Right ventricle myocardium superior (tissue), 1 donor: ENCODE data around the gene NRTN. TPM values are rescaled to one million over a fixed set of nuclear protein-coding genes. Genes with fewer than 3 reads are reported as not detected.
"Not testable (repeated sequence)": the region's sequence is repeated elsewhere in the genome, so short reads cannot be mapped to it uniquely, and the experiment has no call there.

ENCODE experiments used
- ATAC-seq: fragments of 200-7000 bp; cut with Tn5 transposase; one replicate; pipeline ENCODE4 v1.9.1; 2020; ENCODE audit warnings: mild to moderate bottlenecking; ENCODE audit not compliant: poor library complexity
- DNase-seq: peaks from one replicate; pipeline ENCODE4 v3.0.0-alpha.2; 2020
- intact Hi-C: fragments of 100-400 bp; cut with DNase I; formaldehyde crosslinking; loops from one replicate; pipeline ENCODE4 v1.11.2; 2022
- total RNA-seq: library from RNA; stranded (reverse); fragmentation: NEBNext Ultra II Directional; extraction: Animal tissue kit (Norgen Biotek cat#: 25700); gene quantifications from one replicate; pipeline ENCODE4 v1.2.1, GENCODE V29; 2021
- donor health status: DM: no; HTN: yes; CAD: no; lungs with severe emphysema.

The NRTN gene
- total RNA-seq, 1 donor from 2014 or later: 20.6 TPM

DNA sequence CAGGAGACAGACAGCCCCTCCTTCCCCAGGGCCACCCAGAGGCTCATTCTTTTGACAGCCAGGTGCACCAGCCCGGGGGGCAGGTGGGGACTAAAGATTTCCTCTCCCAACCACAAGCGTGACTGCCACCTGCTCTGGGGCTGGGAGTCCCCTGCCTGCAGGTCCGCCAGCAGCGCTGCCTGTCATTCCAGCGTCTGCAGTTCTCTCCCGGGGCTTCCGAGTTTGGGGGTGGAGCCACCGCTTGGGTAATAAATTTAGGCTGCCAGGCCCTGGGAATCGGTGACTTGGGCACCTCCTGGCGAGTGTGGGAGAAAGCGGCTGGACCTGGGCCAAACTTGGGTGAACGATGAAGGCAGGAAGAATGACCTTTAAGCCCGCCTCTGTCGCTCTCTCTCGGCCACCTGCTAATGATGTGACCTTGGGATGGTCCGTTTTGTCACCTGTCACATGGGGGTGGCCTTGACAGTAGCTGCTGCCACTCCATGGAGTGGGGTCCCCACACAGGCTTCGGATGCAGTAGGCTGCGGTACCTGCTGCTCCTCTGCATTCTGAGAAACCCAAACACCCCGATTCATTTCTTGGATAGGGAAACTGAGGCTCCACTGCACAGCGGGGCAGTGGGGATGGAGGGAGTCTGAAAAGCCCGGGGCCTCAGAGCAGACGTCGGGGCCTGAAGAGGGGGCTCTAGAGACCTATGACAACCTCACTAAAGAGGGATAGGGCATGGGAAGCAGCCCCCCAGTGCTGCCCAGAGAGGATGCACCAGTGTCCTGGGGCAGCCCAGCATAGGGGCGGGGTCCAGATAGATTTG, 21.9 kb downstream of the NRTN start:
- DNase-seq (peak; percentile 75), ATAC-seq (peak; percentile 43)

DNA sequence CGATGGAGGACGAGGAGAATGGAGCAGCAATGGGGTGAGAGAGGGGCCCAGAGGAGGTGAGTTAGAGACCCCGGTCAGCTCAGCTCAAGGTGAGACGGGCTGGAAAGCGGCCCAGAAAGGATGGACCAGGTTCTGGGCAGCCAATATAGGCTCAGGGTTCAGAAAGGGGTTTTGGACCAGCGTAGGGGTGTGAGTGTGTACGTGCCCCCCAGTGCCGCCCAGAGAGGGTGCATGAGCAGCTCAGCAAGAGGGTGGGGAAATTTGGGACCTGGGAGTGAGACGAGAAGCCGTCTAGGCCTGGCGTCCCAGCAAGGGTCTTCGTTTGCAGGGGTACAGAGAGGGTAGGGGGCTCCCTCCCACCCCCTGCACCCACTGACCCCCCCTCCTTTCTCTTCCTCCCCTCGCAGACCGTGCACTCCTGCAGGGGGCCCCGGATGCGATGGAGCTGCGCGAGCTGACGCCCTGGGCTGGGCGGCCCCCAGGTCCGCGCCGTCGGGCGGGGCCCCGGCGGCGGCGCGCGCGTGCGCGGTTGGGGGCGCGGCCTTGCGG, 22.5 kb downstream of the NRTN start:
- intact Hi-C loops: no loop called here
- no peak for DNase-seq
- no peak for ATAC-seq

More for the DNA sequence above, 21.9 kb downstream of the NRTN start:
- intact Hi-C loops: no loop called here

DNA sequence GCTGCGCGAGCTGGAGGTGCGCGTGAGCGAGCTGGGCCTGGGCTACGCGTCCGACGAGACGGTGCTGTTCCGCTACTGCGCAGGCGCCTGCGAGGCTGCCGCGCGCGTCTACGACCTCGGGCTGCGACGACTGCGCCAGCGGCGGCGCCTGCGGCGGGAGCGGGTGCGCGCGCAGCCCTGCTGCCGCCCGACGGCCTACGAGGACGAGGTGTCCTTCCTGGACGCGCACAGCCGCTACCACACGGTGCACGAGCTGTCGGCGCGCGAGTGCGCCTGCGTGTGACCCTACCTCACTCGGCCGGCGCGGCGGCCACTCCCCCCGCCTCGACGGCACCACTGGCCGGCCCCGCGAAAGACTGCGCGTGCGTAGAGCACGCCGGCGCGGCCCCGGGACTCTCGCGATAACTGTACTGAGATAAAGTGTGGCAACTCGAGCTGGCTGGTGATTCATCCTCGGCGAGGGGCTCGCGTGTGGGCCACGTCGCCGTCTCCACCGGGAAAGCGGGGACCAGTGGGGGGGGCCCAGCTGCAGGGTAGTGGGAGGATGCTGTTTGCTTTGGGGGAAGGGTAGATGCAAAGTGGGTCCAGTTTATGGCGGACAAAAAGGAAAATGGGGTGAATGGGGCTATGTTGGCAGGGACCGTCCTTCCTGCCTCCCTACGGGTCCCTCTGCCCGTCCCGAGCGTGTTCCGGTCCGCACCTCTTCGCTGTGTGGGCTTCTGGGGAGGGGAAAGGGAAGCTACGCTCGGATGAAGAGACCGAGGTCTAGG, 23.2 kb downstream of the NRTN start:
- peak; percentile 92 for DNase-seq
- intact Hi-C loops: no loop called here
- peak; percentile 75 for ATAC-seq

DNA sequence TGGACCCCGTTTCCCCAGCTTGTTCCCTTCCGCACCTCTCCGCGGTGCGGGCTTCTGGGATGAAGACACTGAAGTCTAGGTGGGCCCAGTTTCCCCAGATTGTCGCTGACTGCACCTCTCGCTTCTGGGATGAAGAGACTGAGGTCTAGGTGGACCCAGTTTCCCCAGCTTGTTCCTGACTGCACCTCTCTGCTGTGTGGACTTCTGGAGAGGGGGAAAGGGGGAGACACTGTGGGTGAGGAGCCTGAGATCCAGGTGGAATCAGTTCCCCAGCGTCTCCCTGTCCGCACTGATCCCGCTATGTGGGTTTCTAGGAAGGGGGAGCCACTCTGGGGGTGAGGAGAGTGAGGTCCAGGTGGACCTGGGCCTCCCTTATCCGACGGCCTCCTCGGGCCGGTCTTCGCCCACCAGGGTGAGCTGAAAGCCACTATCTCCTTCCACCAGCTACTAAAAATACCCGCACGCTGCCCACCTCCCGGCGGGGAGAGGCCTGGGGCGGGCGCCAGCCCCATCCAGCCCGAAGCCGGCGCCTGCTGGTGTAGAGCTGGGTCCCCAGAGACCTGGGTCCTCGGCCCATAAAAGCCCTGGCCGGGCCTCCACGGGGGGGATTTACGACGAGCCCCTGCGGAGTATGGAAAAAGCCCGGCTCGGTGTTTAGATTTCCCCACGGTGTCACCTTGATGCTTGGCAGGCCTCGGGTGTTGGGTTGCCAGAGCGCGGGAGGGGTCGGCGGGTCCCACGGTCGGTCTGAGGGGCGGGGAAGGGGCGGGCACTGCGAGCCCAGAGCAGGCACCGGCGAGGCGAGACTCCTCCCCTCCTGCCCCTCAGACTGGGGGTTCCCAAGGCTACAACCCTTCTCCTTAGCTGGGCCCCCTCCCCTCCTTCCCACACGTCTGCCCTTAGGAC, 24.0 kb downstream of the NRTN start:
- intact Hi-C loops: no loop called here
- peak; percentile 56 for DNase-seq
- peak; percentile 57 for ATAC-seq

DNA sequence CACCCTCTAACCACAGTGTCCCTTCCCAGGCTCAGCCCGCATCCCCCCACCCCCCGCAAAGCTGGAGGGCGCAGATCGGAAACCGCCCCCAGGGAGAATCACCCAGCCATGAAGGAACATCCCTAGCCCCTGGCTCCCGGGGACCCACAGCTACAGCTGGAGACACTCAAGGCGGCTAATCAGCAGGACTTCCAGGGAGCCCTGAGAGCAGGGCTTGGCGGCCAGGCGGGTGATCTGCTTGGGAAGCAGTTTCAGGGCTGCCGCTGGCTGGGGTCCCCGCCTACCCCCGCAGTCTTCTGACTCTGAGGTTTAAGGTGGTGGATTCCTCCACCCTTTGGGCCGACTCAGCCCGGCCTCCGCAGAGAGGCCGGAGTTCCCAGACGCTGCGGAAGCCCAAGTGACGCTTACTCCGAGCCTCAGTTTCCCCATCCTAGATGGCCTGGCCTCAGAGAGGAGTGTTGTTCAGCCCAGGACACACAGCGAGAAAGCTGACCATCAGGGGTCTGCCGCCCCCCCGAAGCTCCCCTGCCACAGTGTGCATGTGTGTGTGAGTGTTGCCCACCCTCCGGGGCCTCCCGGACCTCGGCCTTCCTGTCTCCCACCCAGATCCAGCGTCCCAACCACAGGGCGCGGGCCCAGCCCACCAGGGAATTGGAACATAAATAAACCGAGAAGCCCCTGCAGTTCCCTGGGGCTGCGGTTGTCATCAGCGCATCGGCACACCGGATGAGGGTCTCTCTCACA, 24.9 kb downstream of the NRTN start:
- DNase-seq: no peak
- intact Hi-C loops: no loop called here

DNA sequence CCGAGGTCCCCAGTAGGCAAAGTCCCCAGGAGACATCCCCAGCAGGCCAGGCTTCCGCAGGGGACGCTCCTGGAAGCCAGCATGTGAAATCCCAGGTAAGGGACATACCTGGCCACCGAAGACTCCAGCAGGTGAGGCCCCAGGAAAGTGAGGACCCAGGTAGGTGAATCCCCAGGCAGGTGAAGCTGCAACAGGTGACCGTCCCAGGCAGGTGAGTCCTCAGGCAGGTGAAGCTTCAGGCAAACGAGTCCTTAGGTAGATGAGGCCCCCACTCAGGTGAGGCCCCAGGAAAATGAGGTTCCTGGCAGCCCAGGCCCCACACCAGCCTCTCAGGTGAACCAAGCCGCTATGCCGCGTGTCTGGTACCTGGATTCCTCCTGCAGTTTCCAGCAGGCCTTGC, 26.3 kb downstream of the NRTN start:
- intact Hi-C loops: no loop called here
- no peak for DNase-seq
- no peak for ATAC-seq

More for the DNA sequence above, 24.9 kb downstream of the NRTN start:
- ATAC-seq: no peak

DNA sequence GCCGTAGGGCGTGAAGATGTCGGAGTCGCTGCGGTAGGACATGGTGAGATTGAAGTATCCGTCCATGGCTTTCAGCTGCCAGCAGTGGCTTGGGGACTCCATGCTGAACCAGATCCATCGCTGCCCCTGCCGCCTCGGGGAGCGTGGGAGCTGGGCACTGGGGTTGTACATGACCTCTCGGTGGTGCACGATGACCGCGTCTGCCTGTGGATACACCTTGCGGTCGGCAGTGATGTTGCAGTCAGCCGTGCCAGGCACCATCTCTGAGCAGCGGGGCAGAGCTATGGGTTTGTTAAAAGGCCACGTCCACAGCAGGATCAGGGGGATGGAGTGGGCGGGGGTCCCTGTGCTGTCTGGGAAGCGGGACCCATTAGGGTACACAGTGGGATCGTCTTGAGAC, 27.2 kb downstream of the NRTN start:
- intact Hi-C loops: no loop called here
- ATAC-seq (no peak), DNase-seq (no peak)

DNA sequence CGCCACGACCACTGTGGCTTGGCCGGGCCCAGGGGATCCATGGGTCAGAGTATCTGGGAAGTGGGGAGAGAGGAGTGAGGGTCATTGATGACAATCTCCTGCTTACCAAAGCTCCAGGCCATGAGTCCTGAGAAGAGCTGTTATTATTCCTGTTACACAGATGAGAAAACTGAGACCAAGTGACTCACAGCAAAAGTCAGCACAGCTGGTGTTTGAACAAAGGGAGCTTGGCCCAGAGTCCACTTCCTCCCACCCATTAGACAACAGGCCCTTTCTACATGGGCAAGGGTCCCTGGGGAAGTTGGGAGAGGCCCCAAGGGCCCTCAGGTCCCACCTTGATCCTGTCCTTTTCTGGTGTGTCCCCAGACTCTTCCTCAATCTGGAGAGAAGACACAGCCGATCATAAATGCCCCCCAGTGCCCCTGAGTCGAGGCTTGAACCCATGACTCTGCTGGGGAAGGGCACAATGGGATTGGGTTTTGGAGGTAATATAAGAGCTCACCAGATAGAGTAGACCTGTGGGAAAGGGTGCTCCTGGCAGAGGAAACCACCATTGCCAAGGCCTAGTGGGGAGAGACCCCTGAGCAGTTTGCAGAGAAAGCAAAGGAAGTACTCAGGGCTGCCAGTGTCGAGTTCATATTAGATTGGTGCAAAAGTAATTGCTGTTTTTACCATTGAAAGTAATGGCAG, 27.8 kb downstream of the NRTN start:
- intact Hi-C loops: no loop called here
- no peak for ATAC-seq
- no peak for DNase-seq

DNA sequence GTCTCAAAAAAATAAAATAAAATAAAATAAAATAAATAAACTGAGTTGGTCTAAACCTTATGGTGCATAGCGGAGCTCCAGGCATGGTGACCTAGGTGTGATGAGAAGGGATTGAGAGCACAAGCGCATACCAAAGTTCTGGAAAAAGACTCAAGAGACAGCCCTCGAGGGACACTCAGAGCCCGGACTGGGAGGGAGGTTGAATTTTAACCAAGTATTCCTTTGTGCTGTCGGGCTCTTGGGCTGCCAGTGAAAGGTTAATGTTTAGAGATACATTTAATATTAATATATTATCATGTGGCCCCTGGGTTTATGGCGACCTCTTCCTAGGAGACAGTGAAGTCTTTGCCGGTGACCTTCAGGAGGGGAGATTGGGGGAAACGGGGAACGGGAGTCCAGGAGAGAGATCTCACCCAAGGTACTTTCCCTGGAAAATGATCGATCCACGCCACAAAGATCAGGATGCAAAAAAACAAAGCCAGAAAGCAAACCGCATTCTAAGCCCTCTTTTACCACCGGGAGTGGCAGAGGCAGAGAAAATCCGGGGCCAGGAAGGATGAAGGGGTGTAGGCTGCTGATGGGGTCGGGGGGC, 33.0 kb downstream of the NRTN start:
- intact Hi-C loops: no loop called here
- DNase-seq (no peak), ATAC-seq (no peak)

DNA sequence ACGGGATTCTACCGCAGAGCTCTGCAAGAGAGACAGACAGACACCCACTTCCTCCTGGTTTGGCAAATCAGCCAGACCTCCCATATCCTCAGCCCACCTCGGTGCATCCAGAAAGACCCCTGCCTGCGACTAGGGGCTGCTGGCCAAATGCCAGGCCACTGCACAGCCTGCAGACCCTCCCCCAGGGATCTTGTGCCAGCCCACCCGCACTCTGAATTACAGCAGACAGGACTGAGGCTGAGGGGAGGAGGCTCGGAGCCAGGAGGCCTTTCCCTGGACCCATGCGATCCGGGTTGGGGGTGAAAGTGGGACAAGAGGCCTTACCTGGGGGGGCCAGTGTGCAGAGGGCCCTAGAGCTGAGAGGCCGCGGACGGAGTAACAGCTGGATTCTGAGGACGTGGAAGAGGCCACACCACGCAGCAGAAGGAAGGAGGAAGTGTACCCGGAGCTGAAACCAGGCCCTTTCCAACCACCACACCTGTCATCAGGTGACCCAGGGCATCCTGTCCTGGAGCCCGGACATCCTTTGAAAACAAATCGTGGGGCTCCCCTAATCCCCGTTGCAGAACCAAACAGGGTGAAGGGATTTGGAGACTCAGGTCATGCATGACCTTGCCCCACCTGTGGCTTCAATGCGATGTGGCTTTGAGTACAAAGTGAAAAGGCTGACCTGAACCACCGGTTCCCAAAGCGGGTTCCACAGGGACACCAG, 33.6 kb downstream of the NRTN start:
- no peak for ATAC-seq
- intact Hi-C loops: no loop called here
- no peak for DNase-seq

DNA sequence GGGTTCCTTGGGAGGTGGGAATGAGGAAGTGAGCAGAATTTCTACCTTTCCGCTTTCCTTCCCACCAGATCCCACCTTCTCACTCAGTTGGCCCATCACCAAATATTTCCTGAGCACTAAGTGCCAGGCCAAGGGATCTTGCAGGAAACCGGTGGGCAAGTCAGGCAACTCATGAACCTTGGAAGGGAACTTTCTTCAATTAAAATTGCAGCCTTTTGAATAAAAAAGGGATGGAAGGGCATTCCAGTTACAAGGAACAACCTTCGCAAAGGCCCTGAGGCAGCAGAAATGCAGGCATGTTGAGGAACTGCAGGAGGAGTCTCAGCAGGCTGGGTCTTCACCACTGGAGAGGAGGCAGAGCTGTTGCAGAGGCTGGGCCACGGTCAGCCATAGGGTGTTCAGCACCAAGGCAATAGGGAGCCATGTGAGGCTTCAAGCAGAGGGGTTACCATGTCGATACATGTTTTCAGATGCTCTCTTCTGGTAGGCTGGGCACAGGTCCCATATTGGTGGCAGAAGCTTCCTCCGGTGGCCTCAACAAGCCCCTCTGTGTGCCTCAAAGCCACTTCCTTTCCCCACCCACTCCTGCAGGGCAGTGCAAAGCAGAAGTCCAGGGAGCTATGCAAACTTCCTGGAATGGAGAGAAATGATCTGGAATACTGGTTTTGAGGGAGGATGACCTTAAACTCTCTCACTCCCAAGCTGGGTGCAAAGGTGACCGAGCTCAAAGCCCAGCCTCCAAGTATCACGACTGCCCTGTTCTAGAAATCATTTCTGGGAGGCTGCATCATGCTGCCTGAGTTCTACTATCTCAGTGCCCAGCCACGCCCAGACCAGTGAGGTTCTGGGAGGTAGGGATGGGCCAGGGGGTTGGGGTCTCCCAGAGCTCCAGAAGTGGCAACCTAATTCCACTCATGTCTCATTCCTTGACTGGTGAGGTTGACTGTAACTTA, 34.5 kb downstream of the NRTN start, which contains the start of gene FUT6:
Gene FUT6, minus strand, starts transcription at position 638 of the 953 bp plus-strand sequence. CDS start 7,135 bp downstream, outside the sequence.
- intact Hi-C loops: no loop called here

DNA sequence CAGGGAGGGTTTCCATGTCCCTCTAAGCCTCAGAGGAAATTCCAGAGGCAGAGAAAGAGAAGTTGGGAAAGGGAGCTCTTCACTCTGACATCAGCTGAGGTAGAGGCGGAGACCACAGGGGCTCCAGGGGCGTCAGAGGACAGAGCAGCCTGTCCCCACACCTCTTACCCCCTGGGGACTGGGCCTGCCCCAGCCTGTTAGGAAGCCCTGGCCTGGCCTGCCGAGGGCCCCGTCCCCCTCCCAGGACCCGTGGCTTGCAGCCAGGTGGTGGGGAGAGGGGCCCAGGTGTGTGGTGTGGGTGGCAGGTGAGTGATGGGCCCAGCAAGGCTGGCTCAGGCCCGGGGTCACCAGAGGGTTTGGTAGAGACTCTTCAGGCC, 36.9 kb downstream of the NRTN start:
- intact Hi-C loops, DNase-seq, ATAC-seq: not testable (repeated sequence)

More for the DNA sequence above, 34.5 kb downstream of the NRTN start, which contains the start of gene FUT6:
- ATAC-seq (no peak), DNase-seq (no peak)

DNA sequence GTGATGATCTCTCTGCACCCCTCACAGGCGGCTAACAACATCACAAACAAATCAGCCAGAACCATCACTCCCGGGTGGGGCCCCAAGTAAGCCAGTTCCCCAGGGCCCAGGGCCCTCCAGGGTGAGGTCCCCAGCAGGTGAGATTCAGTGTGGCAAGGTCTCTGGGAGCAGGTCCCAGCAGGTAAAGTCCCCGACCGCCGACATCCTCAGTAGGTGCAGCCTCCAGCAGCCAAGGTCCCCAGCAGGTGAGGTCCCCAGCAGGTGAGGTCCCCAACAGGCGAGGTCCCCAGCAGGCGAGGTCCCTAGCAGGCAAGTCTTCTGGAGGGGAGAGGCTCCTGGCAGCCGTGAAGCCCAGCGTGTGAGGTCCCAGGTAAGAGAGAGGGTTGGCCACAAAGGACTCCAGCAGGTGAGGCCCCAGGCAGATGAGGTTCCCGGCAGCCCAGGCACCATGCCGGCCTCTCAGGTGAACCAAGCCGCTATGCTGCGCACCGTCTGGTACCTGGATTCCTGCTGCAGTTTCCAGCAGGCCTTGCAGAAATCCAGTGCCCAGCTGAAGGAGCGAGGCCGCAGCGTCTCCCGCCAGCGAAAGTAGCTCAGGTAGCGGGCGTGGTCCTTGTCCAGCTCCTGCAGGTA, 38.5 kb downstream of the NRTN start:
- ATAC-seq: no peak
- DNase-seq: no peak
- intact Hi-C loops: no loop called here

DNA sequence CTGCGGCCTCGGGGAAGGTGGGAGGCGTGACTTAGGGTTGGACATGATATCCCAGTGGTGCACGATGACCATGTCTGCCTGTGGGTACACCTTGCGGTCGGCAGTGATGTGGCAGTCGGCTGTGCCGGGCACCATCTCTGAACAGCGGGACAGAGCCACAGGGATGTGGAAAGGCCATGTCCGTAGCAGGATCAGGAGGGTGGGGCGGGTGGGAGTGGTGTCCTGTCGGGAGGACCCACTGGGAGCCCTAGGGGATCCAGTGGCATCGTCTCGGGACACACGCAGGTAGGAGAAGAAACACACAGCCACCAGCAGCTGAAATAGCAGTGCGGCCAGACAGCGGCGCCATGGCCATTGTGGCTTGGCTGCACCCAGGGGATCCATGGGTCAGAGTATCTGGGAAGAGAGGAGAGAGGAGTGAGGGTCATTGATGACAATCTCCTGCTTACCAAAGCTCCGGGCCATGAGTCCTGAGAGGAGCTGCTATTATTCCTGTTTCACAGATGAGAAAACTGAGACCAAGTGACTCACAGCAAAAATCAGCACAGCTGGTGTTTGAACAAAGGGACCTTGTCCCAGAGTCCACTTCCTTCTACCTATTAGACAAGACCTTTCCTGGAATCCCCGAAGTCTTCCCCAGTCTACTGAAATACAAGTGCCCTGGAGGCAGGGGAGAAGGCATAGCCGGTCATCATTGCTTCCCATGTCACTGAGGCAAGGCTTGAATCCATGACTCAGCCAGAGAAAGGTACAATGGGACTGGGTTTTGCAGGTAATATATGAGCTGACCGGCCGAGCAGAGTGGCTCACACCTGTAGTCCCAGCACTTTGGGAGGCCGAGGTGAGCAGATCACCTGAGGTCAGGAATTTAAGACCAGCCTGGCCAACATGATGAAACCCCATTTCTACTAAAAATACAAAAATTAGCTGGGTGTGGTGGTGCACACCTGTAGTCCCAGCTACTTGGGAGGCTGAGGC, 39.9 kb downstream of the NRTN start:
- intact Hi-C loops: no loop called here
- DNase-seq: no peak
- ATAC-seq: no peak
